ENCODE measurements around the gene EFHD1. TPM values are rescaled to one million over a fixed set of nuclear protein-coding genes. Genes with fewer than 3 reads are reported as not detected.

EFHD1 gene
- total and polyA plus RNA-seq, 2 experiments from 2014 or later = 3.4 to 6.4 TPM

- Mint-ChIP-seq H3K27me3 (ENCODE audit: insufficient read depth, low read depth, poor library complexity) (peaks cover 6% of the 10 kb centered on the region), H3K27ac (no peak overlapping the region), H3K4me1 (no peaks in the 10 kb centered on the region), H3K4me3 (no peak overlapping the region), H3K9me3 (no peaks in the 10 kb centered on the region; the same call in 2 of the 3 replicates), H3K36me3 (ENCODE audit: low read depth) (no peaks in the 10 kb centered on the region)
- TF ChIP-seq, protein P1, sequence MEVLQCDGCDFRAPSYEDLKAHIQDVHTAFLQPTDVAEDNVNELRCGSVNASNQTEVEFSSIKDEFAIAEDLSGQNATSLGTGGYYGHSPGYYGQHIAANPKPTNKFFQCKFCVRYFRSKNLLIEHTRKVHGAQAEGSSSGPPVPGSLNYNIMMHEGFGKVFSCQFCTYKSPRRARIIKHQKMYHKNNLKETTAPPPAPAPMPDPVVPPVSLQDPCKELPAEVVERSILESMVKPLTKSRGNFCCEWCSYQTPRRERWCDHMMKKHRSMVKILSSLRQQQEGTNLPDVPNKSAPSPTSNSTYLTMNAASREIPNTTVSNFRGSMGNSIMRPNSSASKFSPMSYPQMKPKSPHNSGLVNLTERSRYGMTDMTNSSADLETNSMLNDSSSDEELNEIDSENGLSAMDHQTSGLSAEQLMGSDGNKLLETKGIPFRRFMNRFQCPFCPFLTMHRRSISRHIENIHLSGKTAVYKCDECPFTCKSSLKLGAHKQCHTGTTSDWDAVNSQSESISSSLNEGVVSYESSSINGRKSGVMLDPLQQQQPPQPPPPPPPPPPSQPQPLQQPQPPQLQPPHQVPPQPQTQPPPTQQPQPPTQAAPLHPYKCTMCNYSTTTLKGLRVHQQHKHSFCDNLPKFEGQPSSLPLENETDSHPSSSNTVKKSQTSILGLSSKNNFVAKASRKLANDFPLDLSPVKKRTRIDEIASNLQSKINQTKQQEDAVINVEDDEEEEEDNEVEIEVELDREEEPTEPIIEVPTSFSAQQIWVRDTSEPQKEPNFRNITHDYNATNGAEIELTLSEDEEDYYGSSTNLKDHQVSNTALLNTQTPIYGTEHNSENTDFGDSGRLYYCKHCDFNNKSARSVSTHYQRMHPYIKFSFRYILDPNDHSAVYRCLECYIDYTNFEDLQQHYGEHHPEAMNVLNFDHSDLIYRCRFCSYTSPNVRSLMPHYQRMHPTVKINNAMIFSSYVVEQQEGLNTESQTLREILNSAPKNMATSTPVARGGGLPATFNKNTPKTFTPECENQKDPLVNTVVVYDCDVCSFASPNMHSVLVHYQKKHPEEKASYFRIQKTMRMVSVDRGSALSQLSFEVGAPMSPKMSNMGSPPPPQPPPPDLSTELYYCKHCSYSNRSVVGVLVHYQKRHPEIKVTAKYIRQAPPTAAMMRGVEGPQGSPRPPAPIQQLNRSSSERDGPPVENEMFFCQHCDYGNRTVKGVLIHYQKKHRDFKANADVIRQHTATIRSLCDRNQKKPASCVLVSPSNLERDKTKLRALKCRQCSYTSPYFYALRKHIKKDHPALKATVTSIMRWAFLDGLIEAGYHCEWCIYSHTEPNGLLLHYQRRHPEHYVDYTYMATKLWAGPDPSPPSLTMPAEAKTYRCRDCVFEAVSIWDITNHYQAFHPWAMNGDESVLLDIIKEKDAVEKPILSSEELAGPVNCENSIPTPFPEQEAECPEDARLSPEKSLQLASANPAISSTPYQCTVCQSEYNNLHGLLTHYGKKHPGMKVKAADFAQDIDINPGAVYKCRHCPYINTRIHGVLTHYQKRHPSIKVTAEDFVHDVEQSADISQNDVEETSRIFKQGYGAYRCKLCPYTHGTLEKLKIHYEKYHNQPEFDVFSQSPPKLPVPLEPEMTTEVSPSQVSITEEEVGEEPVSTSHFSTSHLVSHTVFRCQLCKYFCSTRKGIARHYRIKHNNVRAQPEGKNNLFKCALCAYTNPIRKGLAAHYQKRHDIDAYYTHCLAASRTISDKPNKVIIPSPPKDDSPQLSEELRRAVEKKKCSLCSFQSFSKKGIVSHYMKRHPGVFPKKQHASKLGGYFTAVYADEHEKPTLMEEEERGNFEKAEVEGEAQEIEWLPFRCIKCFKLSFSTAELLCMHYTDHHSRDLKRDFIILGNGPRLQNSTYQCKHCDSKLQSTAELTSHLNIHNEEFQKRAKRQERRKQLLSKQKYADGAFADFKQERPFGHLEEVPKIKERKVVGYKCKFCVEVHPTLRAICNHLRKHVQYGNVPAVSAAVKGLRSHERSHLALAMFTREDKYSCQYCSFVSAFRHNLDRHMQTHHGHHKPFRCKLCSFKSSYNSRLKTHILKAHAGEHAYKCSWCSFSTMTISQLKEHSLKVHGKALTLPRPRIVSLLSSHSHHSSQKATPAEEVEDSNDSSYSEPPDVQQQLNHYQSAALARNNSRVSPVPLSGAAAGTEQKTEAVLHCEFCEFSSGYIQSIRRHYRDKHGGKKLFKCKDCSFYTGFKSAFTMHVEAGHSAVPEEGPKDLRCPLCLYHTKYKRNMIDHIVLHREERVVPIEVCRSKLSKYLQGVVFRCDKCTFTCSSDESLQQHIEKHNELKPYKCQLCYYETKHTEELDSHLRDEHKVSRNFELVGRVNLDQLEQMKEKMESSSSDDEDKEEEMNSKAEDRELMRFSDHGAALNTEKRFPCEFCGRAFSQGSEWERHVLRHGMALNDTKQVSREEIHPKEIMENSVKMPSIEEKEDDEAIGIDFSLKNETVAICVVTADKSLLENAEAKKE (CRISPR knock-in tag; IDR thresholded peaks at IDR 0.05) = no peak
- TF ChIP-seq POLR2AphosphoS5 (IDR thresholded peaks at IDR 0.05; ENCODE audit: low read depth) (no peak), ZNF331 (CRISPR knock-in tag; IDR thresholded peaks at IDR 0.05; ENCODE audit: low read depth) (no peak), STAT1 (IDR thresholded peaks at IDR 0.05; ENCODE audit: unreplicated experiment) (no peak), EZH2phosphoT487 (IDR thresholded peaks at IDR 0.05; ENCODE audit: unreplicated experiment) (no peak), CTCF (conservative IDR thresholded peaks at IDR 0.05; ENCODE audit: low read depth in 2 of 2) (no peak), ZNF114 (CRISPR knock-in tag; IDR thresholded peaks at IDR 0.05) (no peak), CREB1 (CRISPR knock-in tag; IDR thresholded peaks at IDR 0.05; ENCODE audit: low read depth) (no peak), NANOG (IDR thresholded peaks at IDR 0.05; ENCODE audit: borderline replicate concordance) (no peak), EZH2 (IDR thresholded peaks at IDR 0.05; ENCODE audit: low read depth, unreplicated experiment) (no peak)
- H2AFZ ChIP-seq = no peak overlapping the region
- H3K4me2 ChIP-seq = no peak overlapping the region
- no peak for ATAC-seq
- no peaks in the 10 kb centered on the region; the same call in 1 of the 2 replicates for H4K20me1 ChIP-seq (replicated peaks; ENCODE audit: insufficient read depth)
- H3K27ac ChIP-seq (ENCODE audit: low read depth) = no peak overlapping the region
- 0 out of 2 replicates have a peak, but pooled peaks cover 5% of the 10 kb centered on the region for H3F3A ChIP-seq (replicated peaks; ENCODE audit: low read depth)
- H3K4me1 ChIP-seq (ENCODE audit: insufficient read depth) = no peaks in the 10 kb centered on the region
- no peaks in the 10 kb centered on the region for H3K79me2 ChIP-seq (replicated peaks; ENCODE audit: insufficient read depth)
- no peaks in the 10 kb centered on the region for H3K9me2 ChIP-seq (ENCODE audit: insufficient read depth)
- no peaks in the 10 kb centered on the region for H3K36me3 ChIP-seq (ENCODE audit: insufficient read depth)
- no peak overlapping the region for H3K4me3 ChIP-seq
- DNase-seq (ENCODE audit: low spot score) = no peak
- H3K27me3 ChIP-seq (ENCODE audit: insufficient read depth) = no peaks in the 10 kb centered on the region
These were observed 18.1 kb upstream of the EFHD1 start for GRCh38 chr2:232615339-232615738.

Data from GM23338 (cell line).